Liver (tissue), 9 donors: ENCODE measurements around the gene TRIM8. TPM values are rescaled to one million over a fixed set of nuclear protein-coding genes. Genes with fewer than 3 reads are reported as not detected.

Experiments used
- DNase-seq: peaks from one replicate; pipeline ENCODE4 v3.0.0-alpha.2; 2017; ENCODE audit warnings: low spot score
- H3K27ac ChIP-seq, 2 donors: one replicate each; pipeline ENCODE4 v1.7.0; 2013; ENCODE audit warnings: inconsistent platforms in 2 of 2, low read length in 2 of 2, control low read depth in 1 of 2, low read depth in 1 of 2, mild to moderate bottlenecking in 1 of 2
- H3K27me3 ChIP-seq, 4 donors: one replicate each; pipeline versions ENCODE4 v1.6.1 to v1.7.0; 2013; ENCODE audit warnings: low read length in 3 of 4, inconsistent platforms in 1 of 4, mild to moderate bottlenecking in 1 of 4, moderate library complexity in 1 of 4; ENCODE audit not compliant: control insufficient read depth in 4 of 4, insufficient read depth in 4 of 4
- H3K36me3 ChIP-seq, 4 donors: one replicate each; pipeline versions ENCODE4 v1.6.1 to v1.7.0; 2013; ENCODE audit warnings: low read length in 3 of 4, mild to moderate bottlenecking in 3 of 4, low read depth in 1 of 4, moderate library complexity in 1 of 4; ENCODE audit not compliant: control insufficient read depth in 4 of 4, insufficient read depth in 3 of 4
- H3K4me1 ChIP-seq, 4 donors: one replicate each; pipeline versions ENCODE4 v1.6.1 to v1.7.0; 2013; ENCODE audit warnings: low read length in 3 of 4, mild to moderate bottlenecking in 3 of 4, moderate library complexity in 1 of 4; ENCODE audit not compliant: control insufficient read depth in 4 of 4, insufficient read depth in 4 of 4
- H3K4me3 ChIP-seq, 3 donors: one replicate each; pipeline versions ENCODE4 v1.6.1 to v1.7.0; 2013; ENCODE audit warnings: low read length in 3 of 3, control low read depth in 1 of 3, low read depth in 1 of 3, mild to moderate bottlenecking in 1 of 3
- H3K9ac ChIP-seq, 2 donors: one replicate each; pipeline ENCODE4 v1.7.0; 2013; ENCODE audit warnings: low read length in 2 of 2, mild to moderate bottlenecking in 2 of 2, moderate library complexity in 2 of 2, control low read depth in 1 of 2, low read depth in 1 of 2
- H3K9me3 ChIP-seq, 4 donors: one replicate each; pipeline versions ENCODE4 v1.6.1 to v1.7.0; 2013; ENCODE audit warnings: low read length in 3 of 4; ENCODE audit not compliant: control insufficient read depth in 4 of 4
- EGR1 ChIP-seq, 2 donors: IDR thresholded peaks; 2 replicates each; pipeline ENCODE4 v1.6.1; 2016 to 2018; ENCODE audit warnings: antibody characterized with exemption in 2 of 2, low read depth in 2 of 2
- FOXA1 ChIP-seq: IDR thresholded peaks from 2 replicates; pipeline ENCODE4 v1.6.1; 2016; ENCODE audit warnings: antibody characterized with exemption
- FOXA2 ChIP-seq: IDR thresholded peaks from 2 replicates; pipeline ENCODE4 v1.6.1; 2016; ENCODE audit warnings: antibody characterized with exemption
- GABPA ChIP-seq, 2 donors: IDR thresholded peaks in 1 of 2; conservative IDR thresholded peaks in 1 of 2; 2 replicates each; pipeline ENCODE4 v1.6.1; 2016; ENCODE audit warnings: antibody characterized with exemption in 2 of 2, mild to moderate bottlenecking in 1 of 2, moderate library complexity in 1 of 2
- HNF4A ChIP-seq, 2 donors: conservative IDR thresholded peaks; 2 replicates each; pipeline ENCODE4 v1.6.1; 2016; ENCODE audit warnings: antibody characterized with exemption in 2 of 2, mild to moderate bottlenecking in 2 of 2
- HNF4G ChIP-seq: IDR thresholded peaks from 2 replicates; pipeline ENCODE4 v1.6.1; 2016; ENCODE audit warnings: antibody characterized with exemption
- JUND ChIP-seq, 2 donors: IDR thresholded peaks; 2 replicates each; pipeline ENCODE4 v1.6.1; 2016; ENCODE audit warnings: antibody characterized with exemption in 2 of 2
- NR2F2 ChIP-seq: IDR thresholded peaks from 2 replicates; pipeline ENCODE4 v1.6.1; 2016; ENCODE audit warnings: antibody characterized with exemption
- RAD21 ChIP-seq, 2 donors: IDR thresholded peaks; 2 replicates each; pipeline ENCODE4 v1.6.1; 2016; ENCODE audit warnings: antibody characterized with exemption in 2 of 2, mild to moderate bottlenecking in 2 of 2
- RXRA ChIP-seq, 2 donors: IDR thresholded peaks; 2 replicates each; pipeline ENCODE4 v1.6.1; 2017 to 2018; ENCODE audit warnings: antibody characterized with exemption in 2 of 2, mild to moderate bottlenecking in 1 of 2
- SP1 ChIP-seq: IDR thresholded peaks from 2 replicates; pipeline ENCODE4 v1.6.1; 2018; ENCODE audit warnings: antibody characterized with exemption, mild to moderate bottlenecking
- TAF1 ChIP-seq: conservative IDR thresholded peaks from 2 replicates; pipeline ENCODE4 v1.6.1; 2016; ENCODE audit warnings: antibody characterized with exemption, mild to moderate bottlenecking
- YY1 ChIP-seq: IDR thresholded peaks from 2 replicates; pipeline ENCODE4 v1.6.1; 2016; ENCODE audit warnings: antibody characterized with exemption, mild to moderate bottlenecking
- WGBS: extraction: QIAGEN DNeasy Blood & Tissue Kit; methylation state at CpG from one replicate; pipeline ENCODE4 v1.1.7; 2013; 5-methylcytosine and 5-hydroxymethylcytosine counted together
- polyA plus RNA-seq, 2 donors: library from polyadenylated mRNA; stranded (reverse) in 1 of 2; unstranded in 1 of 2; fragments of 200-250 nt in 1 of 2; fragments of >200 nt in 1 of 2; fragmentation: Nextera tagmentation in 1 of 2; extraction: Ambion mirVana in 1 of 2; gene quantifications; one replicate each; pipeline versions ENCODE4 v1.2.1 to v1.2.3, GENCODE V29; 2013 to 2015
- total RNA-seq, 2 donors: library from RNA; depleted of rRNA; stranded (reverse); fragments of >200 nt; gene quantifications; one replicate each; pipeline ENCODE4 v1.2.3, GENCODE V29; 2014
- TF ChIP-seq, protein P1 (sequence below): IDR thresholded peaks from 2 replicates; pipeline ENCODE4 v1.6.1; 2016; ENCODE audit warnings: antibody characterized with exemption
- TF ChIP-seq, protein P2 (sequence below): IDR thresholded peaks from 2 replicates; pipeline ENCODE4 v1.6.1; 2016; ENCODE audit warnings: antibody characterized with exemption
- TF ChIP-seq, protein P3 (sequence below): IDR thresholded peaks from 2 replicates; pipeline ENCODE4 v1.6.1; 2016; ENCODE audit warnings: antibody characterized with exemption, mild to moderate bottlenecking
- TF ChIP-seq, protein P4 (sequence below): fragments of 150-350 bp; IDR thresholded peaks from 2 replicates; pipeline ENCODE4 v1.5.1; 2017; ENCODE audit warnings: improper control_type of control experiment, low read depth, low read length; ENCODE audit not compliant: missing input control
- TF ChIP-seq, protein P5 (sequence below): IDR thresholded peaks from 2 replicates; pipeline ENCODE4 v1.6.1; 2016; ENCODE audit warnings: antibody characterized with exemption
- donor health status: healthy.
- donor health status: healthy.
- donor health status: healthy.
- donor health status: healthy.
- donor health status: healthy.

The TRIM8 gene
- total and polyA plus RNA-seq, 4 donors = 15.8 to 45.3 (median 30.6) TPM

DNA sequence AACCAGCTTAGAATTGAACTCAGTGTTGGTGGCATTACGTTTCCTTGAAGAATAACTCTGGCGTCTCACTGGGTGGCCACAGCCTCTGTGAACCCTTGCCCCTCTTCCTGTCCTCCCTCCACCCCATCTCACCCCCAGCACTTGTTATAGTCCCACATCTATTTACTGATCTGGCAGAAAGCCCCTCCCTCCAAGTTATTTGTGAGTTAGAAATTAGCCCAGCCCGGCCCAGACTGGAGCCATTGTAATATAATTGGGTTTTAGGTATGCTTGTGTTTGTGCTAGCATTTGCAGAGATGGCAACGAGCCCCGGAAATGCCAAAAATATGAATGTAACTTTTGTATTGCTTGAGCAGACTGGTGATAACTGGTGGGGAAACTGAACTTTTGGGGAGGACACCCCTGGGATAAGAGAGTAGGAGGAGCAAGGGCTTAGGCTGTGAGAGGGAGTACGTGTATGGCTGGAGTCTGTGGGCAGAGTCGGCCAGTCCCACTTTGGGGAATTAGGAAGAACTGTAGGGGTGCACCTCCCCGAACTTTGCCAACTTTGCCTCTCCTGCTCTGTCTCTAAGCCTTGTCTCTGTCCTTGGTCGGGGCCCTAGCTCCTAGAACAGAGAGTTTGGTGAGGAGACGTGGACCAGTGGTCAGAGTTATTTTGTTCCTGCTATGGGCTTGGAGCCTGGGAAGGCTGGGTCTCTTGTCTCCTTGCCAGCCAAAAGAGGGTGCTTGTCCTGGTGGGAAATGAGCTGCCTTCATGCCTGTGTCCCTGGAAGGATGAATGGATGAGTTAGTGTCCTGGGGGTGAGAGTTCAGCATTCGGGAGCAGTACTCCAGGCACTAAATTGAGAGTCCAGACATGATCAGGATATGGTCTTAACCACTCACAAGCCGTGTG lies 19.3 kb upstream of the TRIM8 start:
- DNase-seq = no peak
- H3K4me1 ChIP-seq = peaks cover 16 to 35% (median 24%) of the 10 kb centered on the region in 4 donors

DNA sequence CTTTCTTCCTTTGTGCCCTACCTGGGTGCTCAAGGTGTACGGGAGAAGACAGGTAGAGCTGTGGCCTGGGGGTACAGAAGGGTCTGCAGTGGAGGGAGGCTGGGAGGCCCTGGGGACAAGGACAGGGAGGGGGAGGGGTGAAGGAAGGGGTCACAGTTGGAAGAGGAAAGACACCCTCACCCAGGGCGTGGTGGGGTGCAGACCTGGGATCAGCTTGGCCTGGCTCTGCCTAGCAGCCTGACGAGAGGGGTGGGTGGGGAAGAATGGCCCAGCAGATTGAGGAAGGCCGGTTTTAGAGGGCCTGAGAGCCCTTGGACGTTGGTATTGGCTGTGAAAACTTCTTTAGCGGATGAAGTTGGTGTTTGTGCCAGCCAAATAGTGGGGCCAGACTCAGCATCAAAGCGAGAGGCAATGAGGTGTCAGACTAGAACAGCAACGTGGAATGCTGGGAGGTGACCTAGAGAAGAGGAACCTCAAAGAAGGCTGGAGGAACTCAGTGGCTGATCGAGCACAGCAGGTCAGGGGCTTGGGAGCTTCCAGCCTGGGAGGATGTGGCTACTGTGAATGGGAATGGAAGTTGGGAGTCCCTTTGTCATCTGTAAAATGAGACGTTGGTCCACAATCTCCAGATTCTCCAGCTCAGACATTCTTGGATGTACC lies 18.1 kb upstream of the TRIM8 start:
- H3K36me3 ChIP-seq = peaks cover 0 to 7% (median 0%) of the 10 kb centered on the region in 4 donors
- no peaks in the 10 kb centered on the region for H3K9me3 ChIP-seq
- no peak for DNase-seq
- TF ChIP-seq NR2F2 (no peak), HNF4A (conservative IDR thresholded peaks at IDR 0.05) (no peak), RXRA (IDR thresholded peaks at IDR 0.05) (no peak), HNF4G (no peak), JUND (IDR thresholded peaks at IDR 0.05) (no peak), FOXA2 (no peak), GABPA (IDR thresholded peaks at IDR 0.05 in 1 of 2, conservative IDR thresholded peaks at IDR 0.05 in 1 of 2) (no peak), TAF1 (no peak), EGR1 (IDR thresholded peaks at IDR 0.05; ENCODE audit: low read depth in 2 of 2) (no peak), RAD21 (IDR thresholded peaks at IDR 0.05) (no peak), SP1 (no peak), FOXA1 (no peak), YY1 (no peak)
- TF ChIP-seq, protein P1, sequence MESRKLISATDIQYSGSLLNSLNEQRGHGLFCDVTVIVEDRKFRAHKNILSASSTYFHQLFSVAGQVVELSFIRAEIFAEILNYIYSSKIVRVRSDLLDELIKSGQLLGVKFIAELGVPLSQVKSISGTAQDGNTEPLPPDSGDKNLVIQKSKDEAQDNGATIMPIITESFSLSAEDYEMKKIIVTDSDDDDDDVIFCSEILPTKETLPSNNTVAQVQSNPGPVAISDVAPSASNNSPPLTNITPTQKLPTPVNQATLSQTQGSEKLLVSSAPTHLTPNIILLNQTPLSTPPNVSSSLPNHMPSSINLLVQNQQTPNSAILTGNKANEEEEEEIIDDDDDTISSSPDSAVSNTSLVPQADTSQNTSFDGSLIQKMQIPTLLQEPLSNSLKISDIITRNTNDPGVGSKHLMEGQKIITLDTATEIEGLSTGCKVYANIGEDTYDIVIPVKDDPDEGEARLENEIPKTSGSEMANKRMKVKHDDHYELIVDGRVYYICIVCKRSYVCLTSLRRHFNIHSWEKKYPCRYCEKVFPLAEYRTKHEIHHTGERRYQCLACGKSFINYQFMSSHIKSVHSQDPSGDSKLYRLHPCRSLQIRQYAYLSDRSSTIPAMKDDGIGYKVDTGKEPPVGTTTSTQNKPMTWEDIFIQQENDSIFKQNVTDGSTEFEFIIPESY = no peak
- TF ChIP-seq, protein P2, sequence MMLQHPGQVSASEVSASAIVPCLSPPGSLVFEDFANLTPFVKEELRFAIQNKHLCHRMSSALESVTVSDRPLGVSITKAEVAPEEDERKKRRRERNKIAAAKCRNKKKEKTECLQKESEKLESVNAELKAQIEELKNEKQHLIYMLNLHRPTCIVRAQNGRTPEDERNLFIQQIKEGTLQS = no peak
- TF ChIP-seq, protein P3, sequence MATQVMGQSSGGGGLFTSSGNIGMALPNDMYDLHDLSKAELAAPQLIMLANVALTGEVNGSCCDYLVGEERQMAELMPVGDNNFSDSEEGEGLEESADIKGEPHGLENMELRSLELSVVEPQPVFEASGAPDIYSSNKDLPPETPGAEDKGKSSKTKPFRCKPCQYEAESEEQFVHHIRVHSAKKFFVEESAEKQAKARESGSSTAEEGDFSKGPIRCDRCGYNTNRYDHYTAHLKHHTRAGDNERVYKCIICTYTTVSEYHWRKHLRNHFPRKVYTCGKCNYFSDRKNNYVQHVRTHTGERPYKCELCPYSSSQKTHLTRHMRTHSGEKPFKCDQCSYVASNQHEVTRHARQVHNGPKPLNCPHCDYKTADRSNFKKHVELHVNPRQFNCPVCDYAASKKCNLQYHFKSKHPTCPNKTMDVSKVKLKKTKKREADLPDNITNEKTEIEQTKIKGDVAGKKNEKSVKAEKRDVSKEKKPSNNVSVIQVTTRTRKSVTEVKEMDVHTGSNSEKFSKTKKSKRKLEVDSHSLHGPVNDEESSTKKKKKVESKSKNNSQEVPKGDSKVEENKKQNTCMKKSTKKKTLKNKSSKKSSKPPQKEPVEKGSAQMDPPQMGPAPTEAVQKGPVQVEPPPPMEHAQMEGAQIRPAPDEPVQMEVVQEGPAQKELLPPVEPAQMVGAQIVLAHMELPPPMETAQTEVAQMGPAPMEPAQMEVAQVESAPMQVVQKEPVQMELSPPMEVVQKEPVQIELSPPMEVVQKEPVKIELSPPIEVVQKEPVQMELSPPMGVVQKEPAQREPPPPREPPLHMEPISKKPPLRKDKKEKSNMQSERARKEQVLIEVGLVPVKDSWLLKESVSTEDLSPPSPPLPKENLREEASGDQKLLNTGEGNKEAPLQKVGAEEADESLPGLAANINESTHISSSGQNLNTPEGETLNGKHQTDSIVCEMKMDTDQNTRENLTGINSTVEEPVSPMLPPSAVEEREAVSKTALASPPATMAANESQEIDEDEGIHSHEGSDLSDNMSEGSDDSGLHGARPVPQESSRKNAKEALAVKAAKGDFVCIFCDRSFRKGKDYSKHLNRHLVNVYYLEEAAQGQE = no peak
- TF ChIP-seq, protein P4, sequence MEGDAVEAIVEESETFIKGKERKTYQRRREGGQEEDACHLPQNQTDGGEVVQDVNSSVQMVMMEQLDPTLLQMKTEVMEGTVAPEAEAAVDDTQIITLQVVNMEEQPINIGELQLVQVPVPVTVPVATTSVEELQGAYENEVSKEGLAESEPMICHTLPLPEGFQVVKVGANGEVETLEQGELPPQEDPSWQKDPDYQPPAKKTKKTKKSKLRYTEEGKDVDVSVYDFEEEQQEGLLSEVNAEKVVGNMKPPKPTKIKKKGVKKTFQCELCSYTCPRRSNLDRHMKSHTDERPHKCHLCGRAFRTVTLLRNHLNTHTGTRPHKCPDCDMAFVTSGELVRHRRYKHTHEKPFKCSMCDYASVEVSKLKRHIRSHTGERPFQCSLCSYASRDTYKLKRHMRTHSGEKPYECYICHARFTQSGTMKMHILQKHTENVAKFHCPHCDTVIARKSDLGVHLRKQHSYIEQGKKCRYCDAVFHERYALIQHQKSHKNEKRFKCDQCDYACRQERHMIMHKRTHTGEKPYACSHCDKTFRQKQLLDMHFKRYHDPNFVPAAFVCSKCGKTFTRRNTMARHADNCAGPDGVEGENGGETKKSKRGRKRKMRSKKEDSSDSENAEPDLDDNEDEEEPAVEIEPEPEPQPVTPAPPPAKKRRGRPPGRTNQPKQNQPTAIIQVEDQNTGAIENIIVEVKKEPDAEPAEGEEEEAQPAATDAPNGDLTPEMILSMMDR = no peak
- H3K27me3 ChIP-seq = no peaks in the 10 kb centered on the region
- no peak overlapping the region for H3K27ac ChIP-seq
- no peak overlapping the region for H3K9ac ChIP-seq
- WGBS = 86% methylated on average over 10 of the region's 10 CpGs
- H3K4me3 ChIP-seq = no peak overlapping the region
- H3K4me1 ChIP-seq = peaks cover 16 to 28% (median 21%) of the 10 kb centered on the region in 4 donors

More for the DNA sequence above, 19.3 kb upstream of the TRIM8 start:
- Histone ChIP-seq H3K9me3 (no peaks in the 10 kb centered on the region), H3K27me3 (no peaks in the 10 kb centered on the region), H3K4me3 (no peak overlapping the region), H3K27ac (no peak overlapping the region), H3K9ac (no peak overlapping the region), H3K36me3 (peaks cover 0 to 2% (median 0%) of the 10 kb centered on the region in 4 donors)
- 86% methylated on average over 12 of the region's 12 CpGs for WGBS
- no peak for TF ChIP-seq EGR1 (IDR thresholded peaks at IDR 0.05; ENCODE audit: low read depth in 2 of 2)
- TF ChIP-seq HNF4G = no peak
- TF ChIP-seq NR2F2 = no peak
- TF ChIP-seq, protein P5, sequence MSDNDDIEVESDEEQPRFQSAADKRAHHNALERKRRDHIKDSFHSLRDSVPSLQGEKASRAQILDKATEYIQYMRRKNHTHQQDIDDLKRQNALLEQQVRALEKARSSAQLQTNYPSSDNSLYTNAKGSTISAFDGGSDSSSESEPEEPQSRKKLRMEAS = no peak
- TF ChIP-seq, protein P2 = no peak
- no peak for TF ChIP-seq SP1
- no peak for TF ChIP-seq FOXA1
